Smooth muscle cell (in vitro differentiated cells): ENCODE measurements around the gene PBX3. TPM values are rescaled to one million over a fixed set of nuclear protein-coding genes. Genes with fewer than 3 reads are reported as not detected.

Source experiments
- DNase-seq: peaks from one replicate; lab custom pipeline; 2025; ENCODE audit not compliant: unreplicated experiment; lab: John Stamatoyannopoulos, UW
- H2AFZ ChIP-seq: fragments of 200-600 bp; sonication (generic); 2 replicates; pipeline ENCODE4 v1.6.0; 2016; ENCODE audit warnings: antibody characterized with exemption, low read depth, mild to moderate bottlenecking
- H3F3A ChIP-seq: fragments of 200-600 bp; sonication (generic); 2 replicates; pipeline ENCODE4 v1.6.0; 2017; ENCODE audit warnings: antibody characterized with exemption, low read depth
- H3K27ac ChIP-seq: fragments of 200-600 bp; sonication (generic); 2 replicates; pipeline ENCODE4 v1.5.1; 2016; ENCODE audit warnings: low read depth, mild to moderate bottlenecking
- H3K27me3 ChIP-seq: fragments of 200-600 bp; sonication (generic); 2 replicates; pipeline ENCODE4 v1.6.1; 2016; ENCODE audit warnings: low read depth, mild to moderate bottlenecking
- H3K36me3 ChIP-seq: fragments of 200-600 bp; sonication (generic); 2 replicates; pipeline ENCODE4 v1.5.1; 2016; ENCODE audit warnings: low read depth
- H3K4me1 ChIP-seq: fragments of 200-600 bp; sonication (generic); 2 replicates; pipeline ENCODE4 v1.5.1; 2016; ENCODE audit warnings: low read depth
- H3K4me2 ChIP-seq: fragments of 200-600 bp; sonication (generic); 2 replicates; pipeline ENCODE4 v1.6.0; 2016; ENCODE audit warnings: mild to moderate bottlenecking
- H3K4me3 ChIP-seq: fragments of 200-600 bp; sonication (generic); 2 replicates; pipeline ENCODE4 v1.5.1; 2016; ENCODE audit warnings: mild to moderate bottlenecking
- H3K79me2 ChIP-seq: fragments of 200-600 bp; sonication (generic); 2 replicates; pipeline ENCODE4 v1.6.0; 2016; ENCODE audit warnings: low read depth, mild to moderate bottlenecking
- H3K9ac ChIP-seq: fragments of 200-600 bp; sonication (generic); 2 replicates; pipeline ENCODE4 v1.6.0; 2016; ENCODE audit warnings: low read depth
- H3K9me3 ChIP-seq: fragments of 200-600 bp; sonication (generic); replicated peaks from 2 replicates; pipeline ENCODE4 v1.5.1; 2016; ENCODE audit warnings: low read depth
- H4K20me1 ChIP-seq: fragments of 200-600 bp; sonication (generic); 2 replicates; pipeline ENCODE4 v1.6.0; 2016; ENCODE audit warnings: low read depth
- WGBS: methylation state at CpG from one replicate; pipeline ENCODE4 v1.1.7; 2016; ENCODE audit warnings: low lambda C conversion rate; 5-methylcytosine and 5-hydroxymethylcytosine counted together
- polyA plus RNA-seq: library from polyadenylated mRNA; unstranded; fragments of >200 nt; fragmentation: Nextera tagmentation; extraction: Ambion mirVana; gene quantifications from 2 replicates; pipeline ENCODE4 v1.2.1, GENCODE V29; 2016
- total RNA-seq: library from RNA; depleted of rRNA; stranded (reverse); fragments of >200 nt; gene quantifications from 2 replicates; pipeline ENCODE4 v1.2.3, GENCODE V29; 2014
- TF ChIP-seq, protein P1 (sequence below): fragments of 200-600 bp; sonication (generic); IDR thresholded peaks from 2 replicates; pipeline ENCODE4 v1.5.1; 2017; ENCODE audit warnings: borderline replicate concordance, mild to moderate bottlenecking, antibody characterized with exemption; ENCODE audit not compliant: insufficient read depth, poor library complexity, severe bottlenecking

Gene PBX3
- total and polyA plus RNA-seq, 2 experiments from 2014 or later = 15.3 to 34.6 TPM

DNA sequence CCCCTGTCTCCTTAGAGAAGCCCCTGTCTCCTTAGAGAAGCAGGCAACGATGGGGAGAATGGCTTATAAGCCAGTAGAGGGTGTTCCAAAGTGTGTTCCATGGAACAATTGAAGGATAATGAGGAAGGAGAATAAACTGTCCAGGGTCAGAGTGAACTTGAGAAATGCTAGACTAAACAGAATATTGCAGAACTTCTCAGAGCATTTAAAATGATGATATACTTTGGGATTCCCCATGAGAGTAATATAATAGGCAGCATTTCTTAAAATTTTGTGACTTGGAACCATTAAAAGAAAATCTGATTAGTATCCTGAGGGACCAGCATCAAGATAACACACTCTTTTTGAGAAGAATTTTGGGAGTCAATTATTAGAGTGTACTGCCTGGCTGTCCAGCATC is 116.8 kb downstream of the PBX3 start:
- H3K79me2 ChIP-seq = peaks cover 13% of the 10 kb centered on the region

DNA sequence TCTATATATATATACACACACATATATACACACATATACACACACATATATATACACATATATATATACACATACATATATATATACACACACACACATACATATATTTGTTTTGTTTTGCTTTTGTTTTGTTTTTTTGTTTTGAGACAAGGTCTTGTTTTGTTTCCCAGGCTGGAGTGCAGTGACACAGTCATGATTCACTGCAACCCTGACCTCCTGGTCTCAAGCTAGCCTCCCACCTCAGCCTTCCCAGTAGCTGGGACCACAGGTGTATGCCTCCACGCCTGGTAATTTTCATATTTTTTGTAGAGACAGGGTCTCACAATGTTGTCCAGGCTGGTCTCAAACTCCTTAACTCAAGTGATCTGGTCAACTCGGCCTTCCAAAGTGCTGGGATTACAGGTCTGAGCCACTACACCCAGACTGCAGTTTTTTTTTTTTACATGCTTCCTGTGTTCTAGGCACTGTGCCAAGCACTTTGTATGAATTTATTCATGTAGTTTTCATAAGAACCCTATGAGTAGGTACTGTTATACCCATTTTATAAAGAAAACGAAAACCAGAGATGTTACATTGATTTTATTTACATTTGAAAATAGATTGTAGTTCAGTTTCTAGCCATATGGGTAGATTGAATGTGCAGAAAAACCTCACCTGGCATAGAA is 120.7 kb downstream of the PBX3 start:
- Histone ChIP-seq H3K36me3 (no peaks in the 10 kb centered on the region), H3K27ac (no peak overlapping the region), H4K20me1 (peaks cover 8% of the 10 kb centered on the region), H3F3A (no peaks in the 10 kb centered on the region), H3K4me3 (no peak overlapping the region), H3K79me2 (peaks cover 13% of the 10 kb centered on the region), H3K9me3 (no peaks in the 10 kb centered on the region), H3K27me3 (no peaks in the 10 kb centered on the region), H3K4me2 (no peak overlapping the region), H3K4me1 (no peaks in the 10 kb centered on the region), H3K9ac (no peak overlapping the region), H2AFZ (no peak overlapping the region)
- no peak for DNase-seq
- TF ChIP-seq, protein P1, sequence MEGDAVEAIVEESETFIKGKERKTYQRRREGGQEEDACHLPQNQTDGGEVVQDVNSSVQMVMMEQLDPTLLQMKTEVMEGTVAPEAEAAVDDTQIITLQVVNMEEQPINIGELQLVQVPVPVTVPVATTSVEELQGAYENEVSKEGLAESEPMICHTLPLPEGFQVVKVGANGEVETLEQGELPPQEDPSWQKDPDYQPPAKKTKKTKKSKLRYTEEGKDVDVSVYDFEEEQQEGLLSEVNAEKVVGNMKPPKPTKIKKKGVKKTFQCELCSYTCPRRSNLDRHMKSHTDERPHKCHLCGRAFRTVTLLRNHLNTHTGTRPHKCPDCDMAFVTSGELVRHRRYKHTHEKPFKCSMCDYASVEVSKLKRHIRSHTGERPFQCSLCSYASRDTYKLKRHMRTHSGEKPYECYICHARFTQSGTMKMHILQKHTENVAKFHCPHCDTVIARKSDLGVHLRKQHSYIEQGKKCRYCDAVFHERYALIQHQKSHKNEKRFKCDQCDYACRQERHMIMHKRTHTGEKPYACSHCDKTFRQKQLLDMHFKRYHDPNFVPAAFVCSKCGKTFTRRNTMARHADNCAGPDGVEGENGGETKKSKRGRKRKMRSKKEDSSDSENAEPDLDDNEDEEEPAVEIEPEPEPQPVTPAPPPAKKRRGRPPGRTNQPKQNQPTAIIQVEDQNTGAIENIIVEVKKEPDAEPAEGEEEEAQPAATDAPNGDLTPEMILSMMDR = no peak
- 93% methylated on average over 3 of the region's 3 CpGs for WGBS

More for the DNA sequence above, 116.8 kb downstream of the PBX3 start:
- Histone ChIP-seq H3K9ac (no peak overlapping the region), H2AFZ (no peak overlapping the region), H3K9me3 (no peaks in the 10 kb centered on the region), H3K4me1 (no peaks in the 10 kb centered on the region), H3K27ac (no peak overlapping the region), H4K20me1 (peaks cover 23% of the 10 kb centered on the region), H3F3A (no peaks in the 10 kb centered on the region), H3K36me3 (no peaks in the 10 kb centered on the region), H3K27me3 (no peaks in the 10 kb centered on the region), H3K4me3 (no peak overlapping the region), H3K4me2 (no peak overlapping the region)
- WGBS = 94% methylated on average over 1 of the region's 1 CpG
- no peak for DNase-seq
- TF ChIP-seq, protein P1 = no peak

DNA sequence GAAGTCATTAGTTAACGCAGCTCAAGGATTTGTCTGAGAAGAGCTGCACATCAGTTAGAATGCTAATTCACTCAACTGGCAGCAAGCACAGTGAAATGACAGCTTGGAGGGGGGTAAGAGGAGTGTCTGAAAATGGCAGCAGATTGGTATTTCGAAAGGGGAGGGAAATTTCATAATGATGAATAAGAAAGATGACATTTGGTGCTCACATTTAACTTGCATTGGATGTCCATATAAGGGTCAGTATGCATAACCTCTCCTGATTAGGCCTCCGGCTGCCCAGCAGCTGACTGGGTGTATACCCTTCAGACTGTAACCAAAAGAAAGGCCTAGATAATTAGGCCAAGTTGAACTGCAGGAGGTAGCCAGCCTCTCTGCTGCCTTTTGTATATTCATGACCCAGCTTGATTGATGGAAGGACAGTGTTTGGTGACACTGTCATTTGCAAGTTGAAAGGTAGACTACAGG is 131.0 kb downstream of the PBX3 start:
- DNase-seq = no peak
- no peak overlapping the region for H3K27ac ChIP-seq
- H3K36me3 ChIP-seq = no peaks in the 10 kb centered on the region
- H3K79me2 ChIP-seq = peaks cover 3% of the 10 kb centered on the region
- H4K20me1 ChIP-seq = peaks cover 42% of the 10 kb centered on the region
- H3F3A ChIP-seq = no peaks in the 10 kb centered on the region
- no peak overlapping the region for H2AFZ ChIP-seq
- no peak overlapping the region for H3K9ac ChIP-seq
- no peaks in the 10 kb centered on the region for H3K27me3 ChIP-seq
- H3K4me3 ChIP-seq = no peak overlapping the region
- no peak overlapping the region for H3K4me2 ChIP-seq
- WGBS = 81% methylated on average over 3 of the region's 3 CpGs
- H3K4me1 ChIP-seq = no peaks in the 10 kb centered on the region
- TF ChIP-seq, protein P1 = no peak
- H3K9me3 ChIP-seq = no peaks in the 10 kb centered on the region

DNA sequence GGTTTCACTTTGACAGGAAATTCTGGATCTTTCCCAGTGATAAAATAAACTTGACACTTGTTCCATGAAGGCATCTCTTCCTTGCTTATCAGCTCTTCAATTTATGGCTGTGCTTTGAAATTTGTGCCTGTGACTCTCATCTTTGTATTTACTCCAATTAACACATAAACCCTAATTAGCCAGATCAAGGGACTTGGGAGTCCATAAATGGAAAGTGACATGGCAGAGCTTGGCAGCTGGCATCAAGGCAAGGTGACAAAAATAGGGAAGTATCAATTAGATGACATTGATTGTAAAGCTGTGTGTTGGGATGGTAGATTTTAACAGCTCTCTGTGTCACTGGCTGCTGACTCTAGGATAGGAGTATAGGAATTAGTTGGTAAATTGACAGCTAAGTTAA is 133.9 kb downstream of the PBX3 start:
- H3K27me3 ChIP-seq = peaks cover 9% of the 10 kb centered on the region
- H3K79me2 ChIP-seq = peaks cover 6% of the 10 kb centered on the region
- no peak overlapping the region for H3K27ac ChIP-seq
- H3K4me2 ChIP-seq = no peak overlapping the region
- H3K36me3 ChIP-seq = no peaks in the 10 kb centered on the region
- no peak overlapping the region for H3K4me3 ChIP-seq
- no peak overlapping the region for H2AFZ ChIP-seq
- TF ChIP-seq, protein P1 = no peak
- DNase-seq = no peak
- H3K9ac ChIP-seq = no peak overlapping the region
- no peaks in the 10 kb centered on the region for H3F3A ChIP-seq
- H3K4me1 ChIP-seq = peaks cover under 1% of the 10 kb centered on the region
- no peaks in the 10 kb centered on the region for H3K9me3 ChIP-seq
- peaks cover 60% of the 10 kb centered on the region for H4K20me1 ChIP-seq
